Breast epithelium (tissue), 3 donors: ENCODE measurements around the gene LHPP.

ENCODE experiments used
- POLR2A ChIP-seq: fragments of 450-650 bp; IDR thresholded peaks from one replicate; pipeline ENCODE4 v1.6.1; 2016; ENCODE audit warnings: antibody characterized with exemption, mild to moderate bottlenecking, moderate library complexity
- POLR2AphosphoS5 ChIP-seq, 3 donors: sonication (generic); formaldehyde crosslinking; IDR thresholded peaks; one replicate each; pipeline ENCODE4 v1.6.1; 2017; ENCODE audit warnings: antibody characterized with exemption in 3 of 3
- TF ChIP-seq, protein P1 (sequence below), 3 donors: fragments of 450-650 bp; IDR thresholded peaks; one replicate each; pipeline ENCODE4 v1.5.1; 2016 to 2017; ENCODE audit warnings: antibody characterized with exemption in 3 of 3, mild to moderate bottlenecking in 3 of 3, moderate library complexity in 3 of 3

GRCh38 chr10:124416733-124417132 is 44.9 kb upstream of the LHPP start:
- no peak for TF ChIP-seq POLR2A
- TF ChIP-seq POLR2AphosphoS5 (IDR thresholded peaks at IDR 0.05): no peak
- TF ChIP-seq, protein P1, sequence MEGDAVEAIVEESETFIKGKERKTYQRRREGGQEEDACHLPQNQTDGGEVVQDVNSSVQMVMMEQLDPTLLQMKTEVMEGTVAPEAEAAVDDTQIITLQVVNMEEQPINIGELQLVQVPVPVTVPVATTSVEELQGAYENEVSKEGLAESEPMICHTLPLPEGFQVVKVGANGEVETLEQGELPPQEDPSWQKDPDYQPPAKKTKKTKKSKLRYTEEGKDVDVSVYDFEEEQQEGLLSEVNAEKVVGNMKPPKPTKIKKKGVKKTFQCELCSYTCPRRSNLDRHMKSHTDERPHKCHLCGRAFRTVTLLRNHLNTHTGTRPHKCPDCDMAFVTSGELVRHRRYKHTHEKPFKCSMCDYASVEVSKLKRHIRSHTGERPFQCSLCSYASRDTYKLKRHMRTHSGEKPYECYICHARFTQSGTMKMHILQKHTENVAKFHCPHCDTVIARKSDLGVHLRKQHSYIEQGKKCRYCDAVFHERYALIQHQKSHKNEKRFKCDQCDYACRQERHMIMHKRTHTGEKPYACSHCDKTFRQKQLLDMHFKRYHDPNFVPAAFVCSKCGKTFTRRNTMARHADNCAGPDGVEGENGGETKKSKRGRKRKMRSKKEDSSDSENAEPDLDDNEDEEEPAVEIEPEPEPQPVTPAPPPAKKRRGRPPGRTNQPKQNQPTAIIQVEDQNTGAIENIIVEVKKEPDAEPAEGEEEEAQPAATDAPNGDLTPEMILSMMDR (IDR thresholded peaks at IDR 0.05): no peak
